ENCODE measurements around the gene OSBPL9.
"Not testable (repeated sequence)": the region's sequence is repeated elsewhere in the genome, so short reads cannot be mapped to it uniquely, and the experiment has no call there.

OSBPL9 gene

GRCh38 chr1:51666478-51666877 lies 49.6 kb downstream of the OSBPL9 start:
- no peak for DNase-seq

GRCh38 chr1:51667561-51667960 lies 50.7 kb downstream of the OSBPL9 start:
- DNase-seq = no peak

- DNase-seq = no peak
Measured at GRCh38 chr1:51669272-51669671, 52.4 kb downstream of the OSBPL9 start.

- no peak for DNase-seq
Measured at GRCh38 chr1:51669816-51670215, 52.9 kb downstream of the OSBPL9 start.

GRCh38 chr1:51671527-51672325 lies 54.8 kb downstream of the OSBPL9 start:
- DNase-seq = no peak

GRCh38 chr1:51673279-51673678 lies 56.4 kb downstream of the OSBPL9 start:
- DNase-seq = no peak

- no peak for DNase-seq
Measured at GRCh38 chr1:51675177-51675780, 58.4 kb downstream of the OSBPL9 start.

GRCh38 chr1:51679435-51679834 lies 62.5 kb downstream of the OSBPL9 start:
- DNase-seq = no peak

GRCh38 chr1:51684776-51685175 lies 67.9 kb downstream of the OSBPL9 start:
- DNase-seq = no peak

GRCh38 chr1:51686450-51686849 lies 69.6 kb downstream of the OSBPL9 start:
- DNase-seq = no peak

- DNase-seq = no peak
Measured at GRCh38 chr1:51689075-51689440, 72.2 kb downstream of the OSBPL9 start.

- DNase-seq = no peak
Measured at GRCh38 chr1:51689643-51690042, 72.8 kb downstream of the OSBPL9 start.

- no peak for DNase-seq
Measured at GRCh38 chr1:51690285-51690961, 73.5 kb downstream of the OSBPL9 start.

- DNase-seq = no peak
Measured at GRCh38 chr1:51691920-51692319, 75.0 kb downstream of the OSBPL9 start.

GRCh38 chr1:51693419-51694155 lies 76.7 kb downstream of the OSBPL9 start:
- no peak for DNase-seq

GRCh38 chr1:51697166-51697565 lies 80.3 kb downstream of the OSBPL9 start:
- no peak for DNase-seq

- DNase-seq = no peak
Measured at GRCh38 chr1:51699391-51699790, 82.5 kb downstream of the OSBPL9 start.

- not testable (repeated sequence) for DNase-seq
Measured at GRCh38 chr1:51701782-51702181, 84.9 kb downstream of the OSBPL9 start.

GRCh38 chr1:51702220-51702619 lies 85.3 kb downstream of the OSBPL9 start:
- not testable (repeated sequence) for DNase-seq

- no peak for DNase-seq
Measured at GRCh38 chr1:51705035-51705434, 88.1 kb downstream of the OSBPL9 start.

- DNase-seq = no peak
Measured at GRCh38 chr1:51708911-51709760, 92.2 kb downstream of the OSBPL9 start.

- DNase-seq = no peak
Measured at GRCh38 chr1:51709951-51710350, 93.1 kb downstream of the OSBPL9 start.

Measured in activated CD4-positive, alpha-beta T cell treated with anti-CD3 and anti-CD28 coated beads, Interleukin-2, amount 50 U/mL, for 4 hours (primary cell).